GM12892 (cell line): ENCODE measurements around the gene ZNF367.

Source experiments
- POLR2A ChIP-seq: IDR thresholded peaks from 2 replicates; pipeline ENCODE4 v1.6.1; 2011; ENCODE audit warnings: low read depth, low read length, control low read depth
- POLR2AphosphoS5 ChIP-seq: IDR thresholded peaks from 2 replicates; pipeline ENCODE4 v1.6.1; 2011; ENCODE audit warnings: low read depth, low read length, control low read depth
- TAF1 ChIP-seq: IDR thresholded peaks from 2 replicates; pipeline ENCODE4 v1.6.1; 2011; ENCODE audit warnings: low read depth, mild to moderate bottlenecking, control low read depth, low read length, borderline replicate concordance

DNA sequence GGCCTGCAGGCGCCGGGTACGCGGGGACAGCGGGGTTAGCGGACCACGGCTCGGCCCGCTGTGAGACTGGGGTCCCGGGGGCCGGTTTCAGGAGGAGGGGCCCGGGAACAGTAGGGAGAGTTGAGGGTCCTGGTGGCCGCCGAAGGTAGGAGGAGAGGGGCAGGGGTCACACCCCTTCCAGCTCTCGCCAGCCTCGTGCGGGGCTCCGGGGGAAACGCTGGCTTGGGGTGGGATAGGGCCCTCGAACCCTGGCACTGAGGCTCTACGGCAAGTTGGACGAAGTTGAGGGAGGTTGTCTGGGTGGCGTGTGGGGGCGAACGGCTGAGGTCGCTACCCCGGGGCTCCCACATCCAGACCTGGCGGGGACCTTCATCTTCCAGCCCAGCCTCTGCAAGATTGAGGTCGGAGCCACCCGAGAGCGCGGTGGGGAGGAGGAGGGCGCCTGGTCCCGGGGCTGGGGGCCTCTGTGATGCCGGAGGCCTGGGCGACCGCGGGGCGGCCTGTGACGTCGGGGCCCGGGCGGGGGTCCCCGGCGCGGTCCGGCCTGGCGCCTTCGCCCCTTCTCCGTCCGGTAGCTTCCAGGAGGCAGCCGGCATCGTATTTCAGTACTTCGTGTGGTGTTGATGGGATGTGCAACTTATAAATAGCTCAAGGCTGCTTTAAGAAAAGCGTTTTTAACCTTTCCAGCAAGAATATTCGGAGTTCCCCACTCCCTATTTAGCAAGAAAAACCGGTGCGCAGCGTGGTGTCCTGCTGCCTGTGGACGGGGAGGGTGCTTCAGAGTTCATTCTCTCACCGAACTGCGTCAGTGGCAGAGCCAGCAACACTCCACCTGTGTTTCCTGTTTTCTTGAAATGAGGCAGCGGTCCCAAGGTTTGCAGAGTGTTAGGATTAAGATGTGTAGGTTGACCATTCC, 32.7 kb upstream of the ZNF367 start:
- TF ChIP-seq POLR2AphosphoS5 (no peak), POLR2A (no peak), TAF1 (no peak)
